PC-9 (cell line): ENCODE results near the gene ADAMTSL1. TPM values are rescaled to one million over a fixed set of nuclear protein-coding genes. Genes with fewer than 3 reads are reported as not detected.
A peak's percentile ranks its signal among the peaks of the same experiment; 100 is the strongest.

ENCODE experiments used
- BruUV-seq: library from RNA; stranded (reverse); fragments of 400-500 nt; replicated peaks from 2 replicates; lab custom pipeline; 2021; lab: Mats Ljungman, UMichigan
- CTCF ChIA-PET: fragments of 300-600 bp; sonication (Branson Sonifier 250); formaldehyde crosslinking; loops from one replicate; lab custom pipeline; 2022; ENCODE audit warnings: antibody characterized with exemption; lab: Charles Lee
- POLR2A ChIA-PET: fragments of 300-600 bp; sonication (Branson Sonifier 250); formaldehyde crosslinking; loops from one replicate; lab custom pipeline; 2022; ENCODE audit warnings: antibody characterized with exemption; ENCODE audit not compliant: unreplicated experiment; lab: Charles Lee
- DNase-seq, 2 experiments: peaks; one replicate each; pipeline versions ENCODE4 v3.0.0 to v3.0.0-alpha.2; 2015 to 2022; ENCODE audit warnings: mixed read lengths in 1 of 2
- H2AFZ ChIP-seq: fragments of 200-600 bp; sonication (generic); 2 replicates; pipeline ENCODE4 v1.8.1; 2017; ENCODE audit warnings: antibody characterized with exemption
- H3F3A ChIP-seq: fragments of 200-600 bp; sonication (generic); 2 replicates; pipeline ENCODE4 v1.8.1; 2017; ENCODE audit warnings: antibody characterized with exemption, mild to moderate bottlenecking, low read depth; ENCODE audit not compliant: insufficient read depth
- H3K27ac ChIP-seq: fragments of 200-600 bp; sonication (generic); 2 replicates; pipeline ENCODE4 v1.6.1; 2016; ENCODE audit warnings: mixed run types
- H3K27me3 ChIP-seq: fragments of 200-600 bp; sonication (generic); 2 replicates; pipeline ENCODE4 v1.6.1; 2016; ENCODE audit warnings: low read depth, mixed run types; ENCODE audit not compliant: insufficient read depth
- H3K36me3 ChIP-seq: fragments of 200-600 bp; sonication (generic); 2 replicates; pipeline ENCODE4 v1.6.1; 2016; ENCODE audit warnings: low read depth, mixed run types
- H3K4me1 ChIP-seq: fragments of 200-600 bp; sonication (generic); replicated peaks from 2 replicates; pipeline ENCODE4 v1.6.1; 2016; ENCODE audit warnings: mixed run types; ENCODE audit not compliant: insufficient read depth
- H3K4me2 ChIP-seq: fragments of 200-600 bp; sonication (generic); 2 replicates; pipeline ENCODE4 v1.6.1; 2017; ENCODE audit warnings: mixed run types
- H3K4me3 ChIP-seq: fragments of 200-600 bp; sonication (generic); 2 replicates; pipeline ENCODE4 v1.6.1; 2016; ENCODE audit warnings: mixed run types
- H3K79me2 ChIP-seq: fragments of 200-600 bp; sonication (generic); 2 replicates; pipeline ENCODE4 v1.6.1; 2017; ENCODE audit warnings: low read depth, mixed run types
- H3K9me2 ChIP-seq: fragments of 200-600 bp; sonication (generic); 2 replicates; pipeline ENCODE4 v1.8.1; 2017; ENCODE audit warnings: mild to moderate bottlenecking; ENCODE audit not compliant: insufficient read depth
- H3K9me3 ChIP-seq: fragments of 200-600 bp; sonication (generic); 2 replicates; pipeline ENCODE4 v1.8.1; 2016; ENCODE audit warnings: low read depth; ENCODE audit not compliant: insufficient read depth
- H4K20me1 ChIP-seq: fragments of 200-600 bp; sonication (generic); 2 replicates; pipeline ENCODE4 v1.8.1; 2017; ENCODE audit not compliant: insufficient read depth
- EZH2 ChIP-seq: fragments of 200-600 bp; sonication (generic); IDR thresholded peaks from 2 replicates; pipeline ENCODE4 v1.8.0; 2017; ENCODE audit warnings: antibody characterized with exemption, low read depth
- intact Hi-C: fragments of 100-400 bp; cut with micrococcal nuclease; formaldehyde crosslinking; loops from one replicate; pipeline ENCODE4 v1.10.0; 2022; ENCODE audit not compliant: unreplicated experiment
- total RNA-seq: library from RNA; stranded (reverse); gene quantifications from 2 replicates; pipeline ENCODE4 v1.2.3, GENCODE V29; 2021
- TF ChIP-seq, protein P1 (sequence below): fragments of 200-600 bp; sonication (generic); conservative IDR thresholded peaks from 2 replicates; pipeline ENCODE4 v1.6.1; 2017; ENCODE audit warnings: mixed run types, antibody characterized with exemption, mild to moderate bottlenecking, moderate library complexity

ADAMTSL1 gene
- total RNA-seq, 1 experiment from 2014 or later = not detected

DNA sequence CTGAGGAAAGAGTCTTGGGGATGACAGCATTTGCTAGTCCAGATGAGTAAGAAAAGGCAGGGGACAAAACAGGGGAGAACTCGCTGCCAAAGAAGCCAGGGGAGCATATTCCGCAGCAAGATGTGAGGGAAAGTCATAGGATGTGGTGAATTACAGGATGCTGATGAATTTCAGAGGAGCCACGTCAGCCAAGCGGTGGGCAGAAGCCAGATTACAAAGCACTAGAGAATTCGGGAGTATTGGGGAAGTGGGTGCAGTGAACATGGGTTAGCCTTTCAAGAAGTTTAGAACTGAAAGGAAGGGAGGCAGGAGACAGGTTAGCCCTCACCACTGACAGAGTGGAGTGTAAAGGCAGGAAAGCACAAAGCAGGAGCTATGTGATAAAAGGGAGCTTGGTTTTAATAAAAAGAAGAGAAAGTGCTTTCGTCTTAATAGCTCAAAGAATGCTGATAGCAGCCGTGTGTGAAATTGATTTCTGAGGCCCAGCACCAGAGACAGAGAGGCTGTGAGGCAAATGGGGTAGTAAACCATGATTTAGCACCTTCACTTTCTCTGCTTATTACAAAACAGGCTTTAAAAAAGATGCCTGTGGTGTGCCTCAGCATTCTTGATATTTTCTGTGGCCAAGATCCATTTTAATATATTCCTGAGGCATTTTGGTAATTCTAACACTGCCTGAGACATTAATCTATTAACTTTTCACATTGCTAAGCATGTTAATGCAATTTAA lies 16.9 kb downstream of the ADAMTSL1 start:
- DNase-seq = peak in 1 of 2 experiments; percentile 8
- H3K4me3 ChIP-seq = peak overlapping the region; percentile 34; the same call in 1 of the 2 replicates
- peak overlapping the region; percentile 72 for H3K4me2 ChIP-seq
- no peaks in the 10 kb centered on the region for H3K79me2 ChIP-seq
- H3K9me3 ChIP-seq = no peaks in the 10 kb centered on the region
- no peaks in the 10 kb centered on the region for H3F3A ChIP-seq
- CTCF ChIA-PET = no interaction called here
- H3K27me3 ChIP-seq = no peaks in the 10 kb centered on the region
- peak overlapping the region; percentile 79 for H3K27ac ChIP-seq
- H4K20me1 ChIP-seq = no peaks in the 10 kb centered on the region
- H3K36me3 ChIP-seq = no peaks in the 10 kb centered on the region
- intact Hi-C loops = no loop called here
- peaks cover 17% of the 10 kb centered on the region for H3K4me1 ChIP-seq
- H3K9me2 ChIP-seq = no peaks in the 10 kb centered on the region
- POLR2A ChIA-PET = no interaction called here
- no TSS peak for BruUV-seq
- peak overlapping the region; percentile 72 for H2AFZ ChIP-seq
- no peak for TF ChIP-seq EZH2
- TF ChIP-seq, protein P1, sequence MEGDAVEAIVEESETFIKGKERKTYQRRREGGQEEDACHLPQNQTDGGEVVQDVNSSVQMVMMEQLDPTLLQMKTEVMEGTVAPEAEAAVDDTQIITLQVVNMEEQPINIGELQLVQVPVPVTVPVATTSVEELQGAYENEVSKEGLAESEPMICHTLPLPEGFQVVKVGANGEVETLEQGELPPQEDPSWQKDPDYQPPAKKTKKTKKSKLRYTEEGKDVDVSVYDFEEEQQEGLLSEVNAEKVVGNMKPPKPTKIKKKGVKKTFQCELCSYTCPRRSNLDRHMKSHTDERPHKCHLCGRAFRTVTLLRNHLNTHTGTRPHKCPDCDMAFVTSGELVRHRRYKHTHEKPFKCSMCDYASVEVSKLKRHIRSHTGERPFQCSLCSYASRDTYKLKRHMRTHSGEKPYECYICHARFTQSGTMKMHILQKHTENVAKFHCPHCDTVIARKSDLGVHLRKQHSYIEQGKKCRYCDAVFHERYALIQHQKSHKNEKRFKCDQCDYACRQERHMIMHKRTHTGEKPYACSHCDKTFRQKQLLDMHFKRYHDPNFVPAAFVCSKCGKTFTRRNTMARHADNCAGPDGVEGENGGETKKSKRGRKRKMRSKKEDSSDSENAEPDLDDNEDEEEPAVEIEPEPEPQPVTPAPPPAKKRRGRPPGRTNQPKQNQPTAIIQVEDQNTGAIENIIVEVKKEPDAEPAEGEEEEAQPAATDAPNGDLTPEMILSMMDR = no peak

DNA sequence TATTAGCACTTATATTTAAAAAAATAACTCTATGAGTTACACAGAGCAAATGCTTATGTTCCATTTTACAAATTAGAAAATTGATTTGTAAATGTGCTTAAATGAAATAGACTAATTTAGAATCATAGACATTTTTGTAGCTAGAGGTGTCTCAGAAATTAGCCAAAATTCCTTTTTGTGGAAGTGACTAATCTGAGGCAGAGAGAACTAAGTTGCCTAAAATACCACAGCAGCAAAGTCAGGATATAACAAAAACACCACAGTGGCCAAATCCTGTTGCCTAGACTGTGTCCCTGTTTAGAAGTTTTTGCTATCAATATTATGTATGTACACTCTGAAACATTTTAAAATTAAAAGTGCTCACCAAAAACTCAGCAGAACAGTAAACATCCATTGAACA lies 18.7 kb downstream of the ADAMTSL1 start:
- POLR2A ChIA-PET = no interaction called here
- no peak overlapping the region for H3K4me3 ChIP-seq

DNA sequence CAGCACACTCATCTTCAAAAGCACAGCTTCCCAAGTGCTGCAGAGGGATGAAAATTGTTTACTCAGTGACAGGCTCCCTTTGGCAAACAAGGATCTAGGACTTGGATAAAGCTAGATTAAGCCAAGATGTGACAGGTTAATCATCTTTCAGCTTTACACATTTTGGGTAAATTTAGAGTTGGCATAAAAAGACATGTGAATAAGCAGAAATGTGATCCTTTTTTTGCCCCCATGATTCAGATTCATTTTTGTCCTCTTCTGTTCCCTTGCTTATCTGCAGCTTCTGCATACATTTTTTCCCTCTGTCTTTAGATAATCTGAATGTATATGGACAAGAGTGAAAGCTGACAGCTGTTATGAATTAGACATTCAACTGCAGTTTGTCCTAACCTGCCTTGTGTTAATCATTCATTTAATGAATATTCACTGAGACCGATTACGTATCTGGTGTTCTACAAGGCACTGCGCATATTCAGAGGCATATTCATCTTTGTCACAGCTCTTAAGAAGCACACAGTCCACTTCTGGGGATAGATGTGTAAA lies 19.6 kb downstream of the ADAMTSL1 start:
- DNase-seq = no peak
- no peak overlapping the region for H3K27ac ChIP-seq
- H3K4me3 ChIP-seq = no peak overlapping the region
- H4K20me1 ChIP-seq = no peaks in the 10 kb centered on the region
- H3K4me1 ChIP-seq = peaks cover 17% of the 10 kb centered on the region
- ChIA-PET CTCF (no interaction called here), POLR2A (no interaction called here)
- H2AFZ ChIP-seq = no peak overlapping the region
- no TSS peak for BruUV-seq
- no peaks in the 10 kb centered on the region for H3K36me3 ChIP-seq
- no peaks in the 10 kb centered on the region for H3K79me2 ChIP-seq
- H3F3A ChIP-seq = no peaks in the 10 kb centered on the region
- intact Hi-C loops = no loop called here
- H3K27me3 ChIP-seq = no peaks in the 10 kb centered on the region
- no peak overlapping the region for H3K4me2 ChIP-seq
- TF ChIP-seq EZH2 = no peak
- TF ChIP-seq, protein P1 = no peak
- no peaks in the 10 kb centered on the region for H3K9me3 ChIP-seq
- H3K9me2 ChIP-seq = no peaks in the 10 kb centered on the region

More for the DNA sequence above, 18.7 kb downstream of the ADAMTSL1 start:
- no peak overlapping the region for H3K4me2 ChIP-seq
- no peaks in the 10 kb centered on the region for H3K9me2 ChIP-seq
- intact Hi-C loops = no loop called here
- H3F3A ChIP-seq = no peaks in the 10 kb centered on the region
- no peak overlapping the region for H3K27ac ChIP-seq
- no peaks in the 10 kb centered on the region for H3K79me2 ChIP-seq
- H3K9me3 ChIP-seq = no peaks in the 10 kb centered on the region
- peaks cover 17% of the 10 kb centered on the region for H3K4me1 ChIP-seq
- CTCF ChIA-PET = no interaction called here
- no TSS peak for BruUV-seq
- TF ChIP-seq, protein P1 = no peak
- no peak for TF ChIP-seq EZH2
- no peak overlapping the region for H2AFZ ChIP-seq
- no peaks in the 10 kb centered on the region for H3K36me3 ChIP-seq
- DNase-seq = no peak
- no peaks in the 10 kb centered on the region for H3K27me3 ChIP-seq
- H4K20me1 ChIP-seq = no peaks in the 10 kb centered on the region
